Body of pancreas (tissue), 4 donors: ENCODE data around the gene CDH4. TPM values are rescaled to one million over a fixed set of nuclear protein-coding genes. Genes with fewer than 3 reads are reported as not detected.

Source experiments
- ATAC-seq: fragments of 150-250 bp; one replicate; pipeline ENCODE4 v1.9.1; 2016
- DNase-seq, 4 donors: peaks; one replicate each; pipeline ENCODE4 v3.0.0-alpha.2; 2019
- H3K27ac ChIP-seq, 4 donors: fragments of 200-600 bp; sonication (generic); 1 replicate in 3 of 4; 2 replicates in 1 of 4; pipeline versions ENCODE4 v1.5.1 to v1.6.1; 2016 to 2019; ENCODE audit warnings: mild to moderate bottlenecking in 1 of 4, mixed read lengths in 1 of 4, moderate library complexity in 1 of 4
- H3K27me3 ChIP-seq, 2 donors: fragments of 200-600 bp; sonication (generic); one replicate each; pipeline ENCODE4 v1.6.0; 2016; ENCODE audit warnings: mild to moderate bottlenecking in 1 of 2
- H3K36me3 ChIP-seq, 2 donors: fragments of 200-600 bp; sonication (generic); replicated peaks in 1 of 2; 2 replicates each; pipeline ENCODE4 v1.5.1; 2016; ENCODE audit warnings: low read depth in 2 of 2; ENCODE audit not compliant: insufficient read depth in 1 of 2
- H3K4me1 ChIP-seq: fragments of 200-600 bp; sonication (generic); one replicate; pipeline ENCODE4 v1.6.0; 2016
- H3K4me3 ChIP-seq, 2 donors: fragments of 200-600 bp; sonication (generic); 1 replicate in 1 of 2; 2 replicates in 1 of 2; pipeline ENCODE4 v1.5.1; 2016 to 2019
- H3K9me3 ChIP-seq, 3 donors: fragments of 200-600 bp; sonication (generic); 1 replicate in 2 of 3; 2 replicates in 1 of 3; pipeline ENCODE4 v1.5.1; 2016
- CTCF ChIP-seq, 7 experiments: fragments of 450-650 bp in 4 of 7; fragments of 200-600 bp in 3 of 7; sonication (generic) in 3 of 7; IDR thresholded peaks; one replicate each; pipeline ENCODE4 v1.5.1; 2016 to 2019; ENCODE audit warnings: antibody characterized with exemption in 7 of 7
- POLR2A ChIP-seq, 3 donors: fragments of 450-650 bp; IDR thresholded peaks; one replicate each; pipeline ENCODE4 v1.6.1; 2016; ENCODE audit warnings: antibody characterized with exemption in 3 of 3, mild to moderate bottlenecking in 2 of 3
- whole genome bisulfite sequencing, 2 donors: methylation state at CpG; one replicate each; pipeline ENCODE4 v1.1.5; 2017; 5-methylcytosine and 5-hydroxymethylcytosine counted together
- intact Hi-C: fragments of 100-400 bp; cut with DNase I; formaldehyde crosslinking; loops from one replicate; pipeline ENCODE4 v1.15.1; 2023
- total RNA-seq, 2 donors: library from RNA; depleted of rRNA; stranded (reverse); fragments of >200 nt; gene quantifications; one replicate each; pipeline ENCODE4 v1.1.0, GENCODE V29; 2016

The CDH4 gene
- total RNA-seq, 2 donors from 2014 or later = 0.33 to 0.52 TPM

- DNase-seq (no peak), ATAC-seq (no peak)
- 64 to 68% methylated on average over 6 to 11 of the region's 11 CpGs for WGBS, 2 donors
- no peaks in the 10 kb centered on the region for H3K27me3 ChIP-seq
- no peaks in the 10 kb centered on the region for H3K4me1 ChIP-seq
- intact Hi-C loops = no loop called here
- no peaks in the 10 kb centered on the region for H3K36me3 ChIP-seq
- H3K4me3 ChIP-seq = no peak overlapping the region
- H3K9me3 ChIP-seq = no peaks in the 10 kb centered on the region
- TF ChIP-seq CTCF (IDR thresholded peaks at IDR 0.05) = no peak
- TF ChIP-seq POLR2A (IDR thresholded peaks at IDR 0.05) = no peak
- no peak overlapping the region for H3K27ac ChIP-seq
Observed at GRCh38 chr20:61708891-61709290, 456.8 kb downstream of the CDH4 start.

- intact Hi-C loops = no loop called here
- Histone ChIP-seq H3K4me1 (no peaks in the 10 kb centered on the region), H3K27me3 (no peaks in the 10 kb centered on the region), H3K9me3 (peaks cover 0 to 2% (median 0%) of the 10 kb centered on the region in 3 donors), H3K27ac (no peak overlapping the region), H3K36me3 (no peaks in the 10 kb centered on the region), H3K4me3 (no peak overlapping the region)
- TF ChIP-seq CTCF (IDR thresholded peaks at IDR 0.05) (no peak), POLR2A (IDR thresholded peaks at IDR 0.05) (no peak)
- DNase-seq (no peak), ATAC-seq (no peak)
- 68 to 77% methylated on average over 7 to 8 of the region's 8 CpGs for WGBS, 2 donors
Observed at GRCh38 chr20:61710108-61710507, 458.0 kb downstream of the CDH4 start.

- 29 to 36% methylated on average over 6 to 9 of the region's 9 CpGs for WGBS, 2 donors
- no peak for DNase-seq
- no peak overlapping the region for H3K27ac ChIP-seq
- no peak for TF ChIP-seq POLR2A (IDR thresholded peaks at IDR 0.05)
- TF ChIP-seq CTCF (IDR thresholded peaks at IDR 0.05) = no peak
- no peaks in the 10 kb centered on the region for H3K36me3 ChIP-seq
- ATAC-seq = no peak
- intact Hi-C loops = no loop called here
- no peak overlapping the region for H3K4me3 ChIP-seq
- no peaks in the 10 kb centered on the region for H3K27me3 ChIP-seq
- no peaks in the 10 kb centered on the region for H3K4me1 ChIP-seq
- peaks cover 0 to 17% (median 0%) of the 10 kb centered on the region in 3 donors for H3K9me3 ChIP-seq
Observed at GRCh38 chr20:61712688-61713087, 460.6 kb downstream of the CDH4 start.

GRCh38 chr20:61718361-61719005 is 466.4 kb downstream of the CDH4 start:
- H3K4me1 ChIP-seq = no peaks in the 10 kb centered on the region
- H3K36me3 ChIP-seq = no peaks in the 10 kb centered on the region
- H3K9me3 ChIP-seq = peaks cover 0 to 17% (median 0%) of the 10 kb centered on the region in 3 donors
- peaks cover 0 to 4% of the 10 kb centered on the region in 2 donors for H3K27me3 ChIP-seq
- 40 to 45% methylated on average over 5 to 11 of the region's 11 CpGs for WGBS, 2 donors
- intact Hi-C loops = no loop called here
- ATAC-seq (no peak), DNase-seq (peak in 3 of 4 donors; percentile 13 to 40 (median 16))
- no peak for TF ChIP-seq CTCF (IDR thresholded peaks at IDR 0.05)
- TF ChIP-seq POLR2A (IDR thresholded peaks at IDR 0.05) = no peak
- no peak overlapping the region for H3K4me3 ChIP-seq
- H3K27ac ChIP-seq = no peak overlapping the region
